Measurements from ENCODE around the gene HLA-DRB5.

DNA sequence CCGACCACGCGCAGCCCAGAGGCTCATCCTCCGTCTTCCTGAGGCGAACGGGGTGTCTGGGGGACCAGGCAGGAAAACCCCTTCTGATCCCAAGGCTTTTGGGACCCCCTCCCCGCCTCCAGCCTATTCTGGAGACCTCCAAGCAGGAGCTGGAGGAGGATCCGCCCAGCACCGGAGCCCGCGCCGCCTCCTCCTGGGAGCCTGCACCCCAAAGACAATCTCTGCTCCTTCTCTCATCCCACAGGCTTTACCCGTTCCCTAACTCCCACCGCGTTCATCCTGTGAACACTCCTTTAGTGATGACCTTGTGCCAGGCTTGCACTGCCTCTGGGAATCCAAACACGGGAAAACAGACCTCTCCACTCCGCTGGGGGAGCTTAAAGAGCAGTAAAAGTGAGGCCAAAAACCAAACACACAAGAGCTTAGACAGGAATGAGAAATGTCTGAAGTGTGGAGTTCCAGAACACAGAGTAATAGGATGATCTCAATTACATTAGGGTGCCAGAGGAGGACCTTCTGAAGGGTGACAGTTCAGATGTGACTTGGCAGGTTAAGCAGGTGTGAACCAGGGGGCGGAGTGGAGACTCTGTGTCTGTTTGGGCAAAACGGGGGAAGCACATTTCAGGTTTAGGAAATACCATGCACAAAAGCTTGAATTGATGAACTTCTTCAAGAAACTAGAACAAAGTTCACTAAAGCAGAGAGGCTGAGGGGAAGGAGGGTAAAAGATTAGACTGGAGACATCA lies 7.6 kb downstream of the HLA-DRB5 start:
- no peak for TF ChIP-seq EZH2 (IDR thresholded peaks at IDR 0.05; ENCODE audit: low read length)
- TF ChIP-seq, protein P1, sequence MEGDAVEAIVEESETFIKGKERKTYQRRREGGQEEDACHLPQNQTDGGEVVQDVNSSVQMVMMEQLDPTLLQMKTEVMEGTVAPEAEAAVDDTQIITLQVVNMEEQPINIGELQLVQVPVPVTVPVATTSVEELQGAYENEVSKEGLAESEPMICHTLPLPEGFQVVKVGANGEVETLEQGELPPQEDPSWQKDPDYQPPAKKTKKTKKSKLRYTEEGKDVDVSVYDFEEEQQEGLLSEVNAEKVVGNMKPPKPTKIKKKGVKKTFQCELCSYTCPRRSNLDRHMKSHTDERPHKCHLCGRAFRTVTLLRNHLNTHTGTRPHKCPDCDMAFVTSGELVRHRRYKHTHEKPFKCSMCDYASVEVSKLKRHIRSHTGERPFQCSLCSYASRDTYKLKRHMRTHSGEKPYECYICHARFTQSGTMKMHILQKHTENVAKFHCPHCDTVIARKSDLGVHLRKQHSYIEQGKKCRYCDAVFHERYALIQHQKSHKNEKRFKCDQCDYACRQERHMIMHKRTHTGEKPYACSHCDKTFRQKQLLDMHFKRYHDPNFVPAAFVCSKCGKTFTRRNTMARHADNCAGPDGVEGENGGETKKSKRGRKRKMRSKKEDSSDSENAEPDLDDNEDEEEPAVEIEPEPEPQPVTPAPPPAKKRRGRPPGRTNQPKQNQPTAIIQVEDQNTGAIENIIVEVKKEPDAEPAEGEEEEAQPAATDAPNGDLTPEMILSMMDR (optimal IDR thresholded peaks at IDR 0.05 in 1 of 3, IDR thresholded peaks at IDR 0.05 in 1 of 3, conservative IDR thresholded peaks at IDR 0.05 in 1 of 3; ENCODE audit: extremely low read depth in 1 of 3, insufficient read depth in 2 of 3, low read length in 3 of 3): no peak
